Measurements from ENCODE around the gene EIF2B4.

The EIF2B4 gene

GRCh38 chr2:27370026-27370815 is at the start of gene EIF2B4, which contains the start of gene SNX17:
Gene EIF2B4, minus strand, starts transcription at chr2:27370338. Its CDS starts 24 bp downstream, at chr2:27370314.
Gene SNX17, plus strand, starts transcription at chr2:27370616. Its CDS starts 128 bp downstream, at chr2:27370744.
- DNase-seq = peak; percentile 94 to 98

GRCh38 chr2:27416151-27416550 is 46.0 kb upstream of the EIF2B4 start:
- DNase-seq = no peak

DNA sequence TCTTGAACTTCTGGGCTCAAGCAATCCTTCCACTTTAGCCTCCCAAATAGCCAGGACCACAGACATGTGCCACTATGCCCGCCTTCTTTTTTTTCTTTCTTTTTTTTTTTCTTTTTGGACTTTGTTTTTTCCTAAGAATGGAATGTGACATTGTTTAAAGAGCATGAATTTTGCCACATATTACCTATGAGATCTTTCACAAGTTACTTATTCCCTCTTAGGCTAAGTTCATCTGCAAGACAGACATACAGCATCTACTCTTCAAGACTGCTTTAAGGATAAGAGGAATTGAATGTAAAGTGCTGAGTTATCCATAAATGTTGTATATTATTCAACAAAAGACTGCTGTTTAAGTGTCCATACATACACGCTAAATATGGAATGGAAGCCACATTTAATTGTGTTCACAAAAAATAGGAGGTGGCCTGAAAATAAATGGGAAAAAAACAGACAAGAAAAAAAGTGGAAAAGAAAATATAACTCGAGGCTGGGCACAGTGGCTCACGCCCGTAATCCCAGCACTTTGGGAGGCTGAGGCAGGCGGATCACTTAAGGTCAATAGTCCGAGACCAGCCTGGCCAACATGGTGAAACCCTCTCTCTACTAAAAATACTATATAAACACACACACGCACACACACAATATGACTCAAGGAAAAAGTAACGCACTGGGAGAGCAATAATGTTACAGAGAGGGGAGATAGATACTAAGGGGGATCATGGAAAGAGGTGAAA is 42.4 kb upstream of the EIF2B4 start:
- DNase-seq = no peak

DNA sequence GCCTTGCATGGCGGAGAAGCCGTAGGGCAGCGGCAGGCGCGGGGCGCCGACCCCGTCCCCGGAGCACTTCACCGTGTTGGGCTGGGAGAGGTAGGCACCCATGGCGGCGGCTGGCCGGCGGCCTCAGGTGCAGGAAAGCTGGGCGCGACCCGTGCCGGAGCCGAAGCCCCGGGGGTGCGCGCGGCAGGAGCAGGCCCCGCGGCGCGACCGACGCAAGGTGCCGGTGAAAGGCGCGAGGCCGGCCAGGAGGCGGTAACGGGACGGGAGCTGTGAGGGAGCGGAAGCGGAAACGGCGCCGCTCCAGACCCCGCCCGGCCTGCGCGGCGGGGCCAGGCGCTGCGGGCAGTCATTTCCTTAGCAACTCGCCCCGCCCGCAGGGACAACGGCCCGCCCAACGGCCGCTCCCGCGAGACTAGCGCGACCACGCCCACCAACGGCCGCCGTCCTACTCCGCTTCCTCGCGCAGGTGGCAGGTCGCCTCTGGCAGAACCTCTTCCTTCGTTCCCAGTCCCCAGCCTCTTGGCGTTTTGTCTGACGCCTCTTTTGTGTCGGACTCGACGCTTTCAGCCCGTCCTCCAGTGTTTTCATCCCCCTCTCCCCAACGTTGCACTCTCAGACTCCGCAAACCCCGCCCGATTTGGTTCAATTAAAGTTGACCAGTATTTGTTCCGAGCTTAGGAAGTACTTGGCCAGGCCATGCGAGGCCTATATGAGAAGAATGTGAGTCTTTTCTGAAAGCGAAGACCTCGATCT is 39.4 kb upstream of the EIF2B4 start, which contains the start of gene PPM1G:
PPM1G (minus strand) TSS at position 271 of the 753 bp plus-strand sequence; CDS start at position 102, 169 bp downstream.
- DNase-seq = peak; percentile 76 to 95

DNA sequence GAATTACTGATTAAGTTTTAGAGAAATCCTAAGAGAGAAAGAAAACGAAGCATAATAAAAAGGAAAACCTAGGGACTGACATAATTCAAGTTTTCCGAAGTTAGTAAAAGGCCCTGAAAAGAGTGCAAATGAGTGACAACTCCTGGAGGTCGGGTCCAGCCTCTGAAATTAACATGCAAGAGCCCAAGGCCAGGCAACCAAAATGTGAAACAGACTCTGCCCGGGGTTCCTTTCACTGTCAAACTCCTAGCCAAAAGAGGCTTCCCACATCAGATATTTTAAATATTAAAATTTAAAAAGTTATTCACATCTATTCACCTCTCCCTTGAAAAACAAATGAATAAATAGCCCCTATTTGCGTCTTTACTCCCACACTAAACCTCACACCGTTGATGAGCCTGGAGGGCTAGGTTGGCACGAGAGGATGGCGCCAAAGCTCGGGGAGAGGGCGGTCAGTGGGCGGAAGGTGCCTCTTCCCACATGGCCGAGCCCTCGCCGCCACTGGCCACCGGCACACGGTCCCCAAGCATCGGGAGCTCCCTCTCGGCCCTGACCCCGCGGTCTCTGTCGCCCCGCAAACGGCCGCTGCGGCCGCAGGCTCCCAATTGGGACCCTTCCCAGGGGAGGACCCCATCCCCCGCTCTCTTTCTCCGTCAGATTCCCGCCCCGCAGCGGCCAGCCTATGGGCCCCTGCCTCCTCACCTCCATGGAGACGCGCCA is 38.6 kb upstream of the EIF2B4 start:
- peak in 1 of 2 experiments; percentile 12 for DNase-seq

- peak in 1 of 2 experiments; percentile 46 for DNase-seq
These were observed 37.8 kb upstream of the EIF2B4 start for GRCh38 chr2:27407798-27408491.

- DNase-seq = no peak
These were observed 30.4 kb upstream of the EIF2B4 start for GRCh38 chr2:27400348-27401135.

DNA sequence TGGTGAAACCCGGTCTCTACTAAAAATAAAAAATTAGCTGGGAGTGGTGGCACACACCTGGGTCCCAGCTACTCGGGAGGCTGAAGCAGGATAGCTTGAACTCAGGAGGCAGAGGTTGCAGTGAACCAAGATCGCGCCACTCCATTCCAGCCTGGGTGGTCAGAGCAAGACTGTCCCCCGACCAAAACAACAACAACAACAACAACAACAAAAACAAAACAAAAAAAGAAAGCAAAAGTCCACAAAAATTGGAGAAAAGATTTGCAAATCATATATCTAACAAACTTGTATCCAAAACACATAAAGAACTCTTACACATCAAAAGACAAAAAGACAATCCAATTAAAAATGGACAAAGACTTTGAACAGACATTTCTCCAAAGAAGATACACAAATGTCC is 28.8 kb upstream of the EIF2B4 start:
- DNase-seq = no peak

DNA sequence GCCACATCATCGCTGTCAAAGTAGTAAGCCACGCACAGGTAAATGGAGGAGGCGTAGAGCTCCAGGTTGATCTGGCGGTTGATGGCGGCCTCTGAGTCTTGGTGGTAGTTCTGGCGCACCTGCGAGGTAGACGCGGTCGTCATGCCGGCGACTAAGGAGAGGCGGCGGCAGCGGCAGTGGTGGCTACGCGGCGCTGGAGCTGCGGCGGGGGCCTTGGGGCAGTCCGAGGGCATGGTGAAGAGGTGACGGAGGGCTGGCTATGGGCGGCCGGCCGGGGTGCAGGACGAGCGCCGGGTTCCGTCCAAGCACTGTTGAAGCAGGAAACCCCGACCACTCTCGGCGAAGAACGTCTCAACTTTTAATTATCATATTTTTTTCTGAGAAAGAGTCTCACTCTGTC is 23.1 kb upstream of the EIF2B4 start:
- DNase-seq = no peak

DNA sequence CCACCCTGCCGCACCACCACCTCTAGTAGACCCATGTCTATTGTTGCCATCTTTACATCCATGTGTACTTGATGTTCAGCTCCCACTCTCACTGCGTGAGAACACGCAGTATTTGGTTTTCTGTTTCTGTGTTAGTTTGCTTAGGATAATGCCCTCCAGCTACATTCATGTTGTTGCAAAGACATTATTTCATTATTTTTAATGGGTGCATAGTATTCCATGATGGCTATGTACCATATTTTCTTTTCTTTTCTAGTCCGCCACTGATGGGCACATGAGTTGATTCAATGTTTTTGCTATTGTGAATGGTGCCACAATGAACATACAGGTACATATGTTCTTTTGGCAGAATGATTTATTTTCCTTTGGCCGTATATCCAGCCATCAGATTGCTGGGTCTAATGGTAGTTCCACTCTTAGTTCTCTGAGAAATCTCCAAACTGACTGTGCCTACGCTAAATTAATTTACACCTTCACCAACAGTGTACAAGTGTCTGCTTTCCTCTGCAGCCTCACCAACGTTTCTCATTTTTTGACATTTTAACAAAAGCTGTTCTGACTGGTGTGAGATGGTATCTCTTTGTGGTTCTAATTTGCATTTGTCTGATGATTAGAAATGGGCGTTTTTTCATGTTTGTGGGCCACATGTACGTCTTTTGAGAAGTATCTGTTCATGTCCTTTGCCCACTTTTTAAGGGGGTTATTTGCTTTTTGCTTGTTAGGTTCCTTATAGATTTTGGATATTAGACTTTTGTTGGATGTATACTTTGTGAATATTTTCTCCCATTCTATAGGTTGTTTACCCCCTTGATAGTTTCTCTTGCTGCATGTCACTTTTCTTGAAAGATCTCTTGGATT is 20.9 kb upstream of the EIF2B4 start:
- DNase-seq = no peak

DNA sequence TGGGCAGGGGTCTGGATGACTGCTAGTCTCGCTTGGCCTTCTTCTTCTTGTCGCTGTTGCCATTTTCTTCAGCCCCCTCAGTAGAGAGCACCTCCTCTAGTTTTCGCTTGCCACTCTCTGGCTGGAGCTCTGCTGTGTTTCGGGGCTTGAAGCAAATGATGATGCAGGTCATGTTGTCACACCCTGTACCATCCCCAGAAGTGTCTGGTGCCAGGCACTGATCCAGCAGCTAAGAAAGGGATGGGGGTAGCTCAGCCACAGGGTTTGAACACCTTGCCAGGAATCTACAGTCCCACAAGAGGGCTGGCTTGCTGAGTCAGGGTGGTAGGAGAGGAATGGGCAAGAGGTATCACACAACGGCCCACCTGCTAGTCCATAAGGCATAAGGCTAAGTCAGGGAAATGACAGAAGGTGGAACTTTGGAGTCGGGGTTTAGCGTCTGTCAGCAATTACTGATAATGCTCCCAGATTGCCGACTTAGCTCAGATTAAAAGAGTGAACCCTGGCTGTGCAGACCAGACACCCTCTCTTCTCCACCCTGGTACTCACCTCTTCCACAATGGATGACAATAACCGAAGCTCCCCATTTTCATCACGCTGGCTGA is 11.5 kb upstream of the EIF2B4 start:
- no peak for DNase-seq

DNA sequence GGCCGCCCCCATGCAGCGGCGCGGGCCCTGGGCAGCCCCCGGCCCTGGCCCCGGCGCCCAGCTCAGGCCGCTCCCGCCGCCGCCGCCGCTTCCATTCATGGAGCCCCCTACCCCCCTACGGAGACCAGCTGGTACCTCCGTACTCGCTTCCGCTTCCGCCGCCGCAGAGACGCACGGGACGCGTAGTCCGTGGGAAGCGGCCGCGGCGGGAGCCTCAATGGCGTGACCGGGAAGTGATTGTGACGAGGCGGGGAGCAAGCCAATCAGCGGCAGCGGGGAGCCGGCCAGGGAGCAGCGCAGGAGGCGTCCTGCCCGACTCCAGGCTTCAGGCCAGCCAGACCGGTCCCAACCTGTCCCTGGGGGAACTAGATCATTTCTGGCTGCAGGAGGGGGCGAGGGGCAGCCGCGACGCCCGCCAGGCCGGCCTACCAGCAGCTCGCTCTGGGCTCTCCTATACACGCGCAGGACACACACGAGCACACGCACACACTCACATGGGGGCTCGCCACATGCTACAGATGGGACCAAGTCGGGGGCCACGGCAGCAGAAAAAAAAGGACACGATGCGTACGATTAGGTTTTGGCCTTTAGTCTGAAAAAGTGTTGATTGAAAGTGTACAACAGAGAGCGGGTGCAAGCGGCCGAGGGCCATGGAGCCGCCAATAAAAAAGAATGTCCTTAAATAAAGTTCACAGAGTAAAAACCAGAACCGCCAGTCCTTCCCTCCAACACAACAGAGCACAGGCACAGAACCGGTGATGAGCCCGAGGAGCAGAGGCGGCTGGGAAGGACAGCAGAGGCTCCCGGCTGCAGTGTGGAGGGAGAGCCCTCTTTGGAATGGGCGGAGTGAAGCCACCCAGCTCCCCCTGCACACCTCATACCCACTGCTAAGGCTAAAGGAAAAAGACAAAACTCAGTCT is 10.7 kb upstream of the EIF2B4 start, which contains the start of gene ZNF513:
ZNF513 (minus strand) TSS at position 109 of the 920 bp plus-strand sequence. CDS start 208 bp downstream, outside the sequence.
- DNase-seq = peak; percentile 88 to 97

- DNase-seq = peak in 1 of 2 experiments; percentile 63
These were observed 9.9 kb upstream of the EIF2B4 start for GRCh38 chr2:27379836-27380625.

- DNase-seq = no peak
These were observed 9.3 kb upstream of the EIF2B4 start for GRCh38 chr2:27379383-27379835.

DNA sequence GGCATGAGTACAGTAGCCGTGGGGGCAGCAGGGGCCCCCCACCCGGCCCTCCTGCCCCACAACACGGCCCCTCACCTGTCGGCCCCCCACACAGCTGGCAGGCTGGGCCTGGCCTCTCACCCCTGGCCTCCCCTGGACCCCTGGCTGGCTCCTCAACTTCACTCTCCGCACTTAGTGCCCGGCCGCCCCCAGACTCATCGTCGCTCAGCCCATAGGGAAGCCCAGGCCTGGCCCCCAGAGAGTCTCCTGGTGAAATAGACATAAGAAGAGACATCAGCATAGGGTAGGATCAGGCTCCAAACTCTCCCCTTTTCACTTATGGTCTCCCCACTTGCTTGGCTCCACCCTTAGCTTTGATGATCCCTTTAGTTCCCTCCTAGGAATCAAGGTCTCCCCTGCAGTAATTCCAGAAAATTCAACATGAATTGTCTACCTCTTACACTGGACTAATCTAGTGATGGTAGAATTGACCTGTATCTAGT is 8.7 kb upstream of the EIF2B4 start:
- DNase-seq = no peak

DNA sequence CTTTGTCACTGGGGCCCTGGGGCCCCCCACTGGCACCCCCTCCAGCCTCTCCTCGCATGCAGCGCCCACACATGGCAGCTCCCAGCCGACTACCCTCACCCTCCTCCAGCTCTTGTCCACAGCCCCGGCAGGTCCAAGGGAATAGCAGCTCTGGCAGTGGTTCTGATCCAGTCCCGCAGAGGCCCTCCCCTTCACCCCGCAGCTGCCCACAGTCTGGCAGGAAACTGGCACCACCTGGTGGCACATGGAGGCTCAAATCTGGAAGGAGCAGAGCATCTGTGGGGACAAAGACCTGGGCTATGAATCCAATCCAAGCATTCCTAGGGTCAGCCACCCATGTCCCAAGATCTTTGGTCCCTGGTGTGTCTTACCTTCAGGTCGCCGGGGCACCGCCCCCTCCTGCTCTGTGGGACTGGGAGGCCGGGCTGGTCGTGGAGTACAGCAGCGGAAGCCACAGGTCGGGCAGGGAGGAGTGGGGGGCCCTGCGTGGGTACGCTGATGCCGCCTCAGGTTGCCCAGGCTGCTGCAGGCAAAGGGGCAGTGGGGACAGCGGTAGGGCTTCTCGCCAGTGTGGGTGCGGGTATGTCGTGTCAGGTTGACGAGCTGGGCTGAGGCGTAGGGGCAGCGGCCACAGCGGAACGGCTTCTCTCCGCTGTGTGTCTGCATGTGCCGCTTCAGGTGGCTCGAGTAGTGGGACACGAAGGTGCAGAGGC is 8.1 kb upstream of the EIF2B4 start:
- peak in 1 of 2 experiments; percentile 8 for DNase-seq
